ENCODE results near the gene JKAMP. TPM values are rescaled to one million over a fixed set of nuclear protein-coding genes. Genes with fewer than 3 reads are reported as not detected.

The JKAMP gene
- total and polyA plus RNA-seq, 2 of the 8 experiments (the other 6 are each of a cell fraction or from before 2014, with no cell fraction given), result 34.9 to 182 TPM

DNA sequence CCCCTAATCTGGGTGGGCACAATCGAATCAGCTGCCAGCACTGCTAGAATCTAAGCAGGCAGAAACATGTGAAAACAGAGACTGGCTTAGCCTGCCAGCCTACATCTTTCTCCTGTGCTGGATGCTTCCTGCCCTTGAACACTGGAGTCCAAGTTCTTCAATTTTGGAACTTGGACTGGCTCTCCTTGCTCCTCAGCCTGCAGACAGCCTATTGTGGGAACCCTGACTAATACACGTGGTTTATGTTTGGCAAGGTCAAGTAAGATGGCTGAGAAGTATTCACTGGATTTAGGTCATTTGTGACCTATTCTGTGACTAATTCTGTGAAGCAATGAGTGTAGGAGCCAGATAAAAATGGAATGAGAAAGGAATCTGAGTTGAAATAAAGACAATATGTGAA is 30.2 kb upstream of the JKAMP start:
- no peaks in the 10 kb centered on the region; a peak in 1 of 8 replicates for H3K36me3 ChIP-seq (ENCODE audit: control insufficient read depth in 2 of 4, insufficient read depth in 4 of 4, low read length in 3 of 4)
- H4K20me1 ChIP-seq (replicated peaks in 1 of 2; ENCODE audit: control insufficient read depth in 1 of 2, insufficient read depth in 2 of 2, low read length in 2 of 2), result no peaks in the 10 kb centered on the region
- no peak overlapping the region for H2BK120ac ChIP-seq (replicated peaks; ENCODE audit: low read depth, low read length)
- no peak overlapping the region for H2BK5ac ChIP-seq (ENCODE audit: low read depth, low read length)
- no peak overlapping the region for H2BK15ac ChIP-seq (ENCODE audit: low read length)
- no peaks in the 10 kb centered on the region for H3K27me3 ChIP-seq (replicated peaks in 1 of 4; ENCODE audit: control insufficient read depth in 3 of 4, extremely low read depth in 1 of 4, insufficient read depth in 3 of 4, low read length in 3 of 4)
- no peak overlapping the region for H4K91ac ChIP-seq (replicated peaks; ENCODE audit: insufficient read length, low read length)
- H3K79me2 ChIP-seq (ENCODE audit: control insufficient read depth in 1 of 2, insufficient read depth in 2 of 2, low read length in 2 of 2), result no peaks in the 10 kb centered on the region
- no peak overlapping the region for H3K4me3 ChIP-seq (ENCODE audit: extremely low read depth in 1 of 4, insufficient read depth in 2 of 4, low read depth in 3 of 4, low read length in 4 of 4)
- FAIRE-seq, result no peak
- H4K5ac ChIP-seq (ENCODE audit: insufficient read length, low read depth, low read length), result no peak overlapping the region
- ChIA-PET POLR2A (ENCODE audit: partially characterized antibody) (no interaction called here), CTCF (ENCODE audit: partially characterized antibody) (interaction anchor here (0.5 to 1.4 kb wide), 3 partner anchors 10 to 325 kb away, joined by 3 to 4 read pairs (median 3); partner anchors contain the start of gene GPR135)
- H3K56ac ChIP-seq (replicated peaks; ENCODE audit: insufficient read length, low read depth, low read length), result no peak overlapping the region
- no peak overlapping the region for H2AFZ ChIP-seq (ENCODE audit: low read length)
- H3K79me1 ChIP-seq (ENCODE audit: low read depth, low read length), result no peaks in the 10 kb centered on the region
- H3K23me2 ChIP-seq (ENCODE audit: low read depth, low read length), result no peaks in the 10 kb centered on the region
- no peak overlapping the region for H4K8ac ChIP-seq (ENCODE audit: extremely low read depth, insufficient read depth, low read length)
- no peaks in the 10 kb centered on the region; a peak in 1 of 4 replicates for H3K9me3 ChIP-seq (ENCODE audit: insufficient read depth in 2 of 2, low read depth in 1 of 2, low read length in 1 of 2)
- no peak overlapping the region for H3K27ac ChIP-seq (ENCODE audit: low read depth, low read length)
- H3K4me2 ChIP-seq (ENCODE audit: insufficient read depth in 1 of 2, low read depth in 2 of 2, low read length in 2 of 2), result no peak overlapping the region
- no peak overlapping the region for H3K23ac ChIP-seq (ENCODE audit: insufficient read length)
- H3K4me1 ChIP-seq (replicated peaks in 1 of 4; ENCODE audit: control insufficient read depth in 3 of 4, insufficient read depth in 4 of 4, low read length in 3 of 4), result no peaks in the 10 kb centered on the region
- no peak overlapping the region for H3K14ac ChIP-seq (ENCODE audit: insufficient read length)
- 60% methylated on average over 2 of the region's 2 CpGs; no CpG with 5 or more reads in 1 of the 2 experiments for WGBS, 2 experiments (ENCODE audit: extremely low coverage in 1 of 2, insufficient coverage in 1 of 2, insufficient read length in 1 of 2, insufficient replicate concordance in 2 of 2, low coverage in 1 of 2, low lambda C conversion rate in 2 of 2, missing lambda C conversion rate in 1 of 2)
- H2BK12ac ChIP-seq (ENCODE audit: low read depth, low read length), result no peak overlapping the region
- H2AK5ac ChIP-seq (ENCODE audit: low read depth, low read length), result no peak overlapping the region
- H2BK20ac ChIP-seq (ENCODE audit: low read length), result no peak overlapping the region
- no peak overlapping the region for H3K18ac ChIP-seq (ENCODE audit: extremely low read depth, low read length)
- no peak overlapping the region for H3K4ac ChIP-seq (replicated peaks; ENCODE audit: insufficient read length, low read depth, low read length)
- no peak for DNase-seq (ENCODE audit: low read depth in 1 of 2, low spot score in 2 of 2)
- no peak overlapping the region for H3K9ac ChIP-seq (replicated peaks in 1 of 4; ENCODE audit: extremely low read depth in 1 of 4, low read depth in 3 of 4, low read length in 3 of 4)
- no peak for TF ChIP-seq CBX5 (IDR thresholded peaks at IDR 0.05; ENCODE audit: low read depth, low read length)
- no peak for TF ChIP-seq ZNF274 (IDR thresholded peaks at IDR 0.05; ENCODE audit: borderline replicate concordance, extremely low read depth, low read length)
- TF ChIP-seq, protein P1, sequence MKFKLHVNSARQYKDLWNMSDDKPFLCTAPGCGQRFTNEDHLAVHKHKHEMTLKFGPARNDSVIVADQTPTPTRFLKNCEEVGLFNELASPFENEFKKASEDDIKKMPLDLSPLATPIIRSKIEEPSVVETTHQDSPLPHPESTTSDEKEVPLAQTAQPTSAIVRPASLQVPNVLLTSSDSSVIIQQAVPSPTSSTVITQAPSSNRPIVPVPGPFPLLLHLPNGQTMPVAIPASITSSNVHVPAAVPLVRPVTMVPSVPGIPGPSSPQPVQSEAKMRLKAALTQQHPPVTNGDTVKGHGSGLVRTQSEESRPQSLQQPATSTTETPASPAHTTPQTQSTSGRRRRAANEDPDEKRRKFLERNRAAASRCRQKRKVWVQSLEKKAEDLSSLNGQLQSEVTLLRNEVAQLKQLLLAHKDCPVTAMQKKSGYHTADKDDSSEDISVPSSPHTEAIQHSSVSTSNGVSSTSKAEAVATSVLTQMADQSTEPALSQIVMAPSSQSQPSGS (IDR thresholded peaks at IDR 0.05; ENCODE audit: low read length), result no peak
- no peak for TF ChIP-seq SUZ12 (IDR thresholded peaks at IDR 0.05; ENCODE audit: low read length)
- no peak for TF ChIP-seq CREB1 (IDR thresholded peaks at IDR 0.05)
- TF ChIP-seq SP1 (IDR thresholded peaks at IDR 0.05; ENCODE audit: low read depth, low read length), result no peak
- no peak for TF ChIP-seq KDM5A (IDR thresholded peaks at IDR 0.05; ENCODE audit: low read length)
- no peak for TF ChIP-seq TEAD4 (IDR thresholded peaks at IDR 0.05; ENCODE audit: low read depth, low read length)
- no peak for TF ChIP-seq FOSL1 (IDR thresholded peaks at IDR 0.05; ENCODE audit: insufficient read depth, low read depth, low read length)
- no peak for TF ChIP-seq HDAC2 (IDR thresholded peaks at IDR 0.05; ENCODE audit: borderline replicate concordance in 1 of 2, low read depth in 2 of 2, low read length in 2 of 2)
- TF ChIP-seq, protein P2, sequence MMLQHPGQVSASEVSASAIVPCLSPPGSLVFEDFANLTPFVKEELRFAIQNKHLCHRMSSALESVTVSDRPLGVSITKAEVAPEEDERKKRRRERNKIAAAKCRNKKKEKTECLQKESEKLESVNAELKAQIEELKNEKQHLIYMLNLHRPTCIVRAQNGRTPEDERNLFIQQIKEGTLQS (IDR thresholded peaks at IDR 0.05; ENCODE audit: insufficient read depth, low read depth, low read length), result no peak
- no peak for TF ChIP-seq CTBP2 (IDR thresholded peaks at IDR 0.05; ENCODE audit: borderline replicate concordance, insufficient read depth, insufficient read length, low read length)

All from H1 (cell line).